Keratinocyte (primary cell): Measurements from ENCODE around the gene VPS18. TPM values are rescaled to one million over a fixed set of nuclear protein-coding genes. Genes with fewer than 3 reads are reported as not detected.
A peak's percentile ranks its signal among the peaks of the same experiment; 100 is the strongest.

Experiments
- DNase-seq: peaks from one replicate; pipeline ENCODE4 v3.0.0-alpha.2; 2011; ENCODE audit warnings: low read depth, missing footprints, low spot score
- FAIRE-seq: peaks from 2 replicates; lab custom pipeline; 2011; peaks lifted over from hg19 to GRCh38; lab: Jason Lieb, UNC
- H2AFZ ChIP-seq: 2 replicates; pipeline ENCODE4 v1.6.0; 2012; ENCODE audit warnings: low read length, control low read depth, inconsistent platforms; ENCODE audit not compliant: control insufficient read depth
- H3K27ac ChIP-seq: 2 replicates; pipeline ENCODE4 v1.5.1; 2011; ENCODE audit warnings: low read length; ENCODE audit not compliant: control insufficient read depth, insufficient read depth
- H3K27me3 ChIP-seq: 3 replicates; pipeline ENCODE4 v1.6.0; 2011; ENCODE audit warnings: low read length; ENCODE audit not compliant: control insufficient read depth, insufficient read depth; ENCODE audit errors: extremely low read depth
- H3K36me3 ChIP-seq, 2 experiments: 2 replicates in 1 of 2; 3 replicates in 1 of 2; pipeline ENCODE4 v1.5.1; 2011; ENCODE audit warnings: low read length in 2 of 2, mild to moderate bottlenecking in 1 of 2; ENCODE audit not compliant: control insufficient read depth in 2 of 2, insufficient read depth in 2 of 2; ENCODE audit errors: extremely low read depth in 1 of 2
- H3K4me1 ChIP-seq: 3 replicates; pipeline ENCODE4 v1.5.1; 2011; ENCODE audit warnings: low read length; ENCODE audit not compliant: control insufficient read depth, insufficient read depth; ENCODE audit errors: extremely low read depth
- H3K4me2 ChIP-seq: 3 replicates; pipeline ENCODE4 v1.6.0; 2011; ENCODE audit warnings: low read depth, low read length; ENCODE audit not compliant: control insufficient read depth, insufficient read depth; ENCODE audit errors: extremely low read depth
- H3K4me3 ChIP-seq, 3 experiments: fragments of 200-600 bp in 1 of 3; sonication (generic) in 1 of 3; 2 replicates in 2 of 3; 3 replicates in 1 of 3; pipeline ENCODE4 v1.5.1; 2011 to 2016; ENCODE audit warnings: low read length in 3 of 3, mild to moderate bottlenecking in 3 of 3, control low read depth in 2 of 3, inconsistent platforms in 1 of 3, low read depth in 1 of 3, mixed read lengths in 1 of 3, mixed run types in 1 of 3, moderate library complexity in 1 of 3; ENCODE audit not compliant: control insufficient read depth in 2 of 3, insufficient read depth in 2 of 3; ENCODE audit errors: extremely low read depth in 1 of 3
- H3K79me2 ChIP-seq: 2 replicates; pipeline ENCODE4 v1.6.0; 2012; ENCODE audit warnings: low read length; ENCODE audit not compliant: control insufficient read depth, insufficient read depth
- H3K9ac ChIP-seq: 3 replicates; pipeline ENCODE4 v1.6.0; 2011; ENCODE audit warnings: low read length; ENCODE audit not compliant: control insufficient read depth, insufficient read depth; ENCODE audit errors: extremely low read depth
- H3K9me1 ChIP-seq: 3 replicates; pipeline ENCODE4 v1.6.0; 2011; ENCODE audit warnings: low read length; ENCODE audit not compliant: control insufficient read depth, insufficient read depth; ENCODE audit errors: extremely low read depth
- H3K9me3 ChIP-seq: 2 replicates; pipeline ENCODE4 v1.5.1; 2012; ENCODE audit warnings: low read depth, low read length; ENCODE audit not compliant: control insufficient read depth
- H4K20me1 ChIP-seq: 3 replicates; pipeline ENCODE4 v1.6.0; 2011; ENCODE audit warnings: low read length; ENCODE audit not compliant: control insufficient read depth, insufficient read depth; ENCODE audit errors: extremely low read depth
- EZH2 ChIP-seq: IDR thresholded peaks from one replicate; pipeline ENCODE4 v1.6.1; 2012; ENCODE audit warnings: inconsistent platforms, mild to moderate bottlenecking, low read length, moderate library complexity
- dilution Hi-C: fragments of 300-500 bp; cut with MboI; formaldehyde crosslinking; loops from one replicate; pipeline ENCODE4 v1.7.0; 2020; ENCODE audit warnings: low sequenced_read_pairs; ENCODE audit not compliant: extremely low pct_ligation_motif_present
- polyA plus RNA-seq, 5 experiments: library from polyadenylated mRNA; depleted of rRNA in 3 of 5; stranded (reverse) in 3 of 5; stranded (forward) in 1 of 5; unstranded in 1 of 5; fragments of >200 nt; gene quantifications; 1 replicate in 1 of 5; 2 replicates in 3 of 5; 3 replicates in 1 of 5; pipeline versions ENCODE4 v1.2.1 to v1.2.3, GENCODE V29; 2011 to 2012; ENCODE audit warnings: missing spikeins in 2 of 5, low read depth in 1 of 5, low replicate concordance in 1 of 5
- TF ChIP-seq, protein P1 (sequence below), 3 experiments: IDR thresholded peaks in 1 of 3; conservative IDR thresholded peaks in 1 of 3; optimal IDR thresholded peaks in 1 of 3; 2 replicates in 2 of 3; 3 replicates in 1 of 3; pipeline versions ENCODE3 to v1.5.1; 2011; ENCODE audit warnings: low read length in 3 of 3, mild to moderate bottlenecking in 3 of 3, moderate library complexity in 2 of 3, control low read depth in 1 of 3, inconsistent platforms in 1 of 3; ENCODE audit not compliant: insufficient read depth in 2 of 3; ENCODE audit errors: extremely low read depth in 1 of 3

The VPS18 gene
- polyA plus RNA-seq, 1 donor (not counting 4 experiments of a cell fraction or from before 2014, with no cell fraction given) = 11.6 TPM

DNA sequence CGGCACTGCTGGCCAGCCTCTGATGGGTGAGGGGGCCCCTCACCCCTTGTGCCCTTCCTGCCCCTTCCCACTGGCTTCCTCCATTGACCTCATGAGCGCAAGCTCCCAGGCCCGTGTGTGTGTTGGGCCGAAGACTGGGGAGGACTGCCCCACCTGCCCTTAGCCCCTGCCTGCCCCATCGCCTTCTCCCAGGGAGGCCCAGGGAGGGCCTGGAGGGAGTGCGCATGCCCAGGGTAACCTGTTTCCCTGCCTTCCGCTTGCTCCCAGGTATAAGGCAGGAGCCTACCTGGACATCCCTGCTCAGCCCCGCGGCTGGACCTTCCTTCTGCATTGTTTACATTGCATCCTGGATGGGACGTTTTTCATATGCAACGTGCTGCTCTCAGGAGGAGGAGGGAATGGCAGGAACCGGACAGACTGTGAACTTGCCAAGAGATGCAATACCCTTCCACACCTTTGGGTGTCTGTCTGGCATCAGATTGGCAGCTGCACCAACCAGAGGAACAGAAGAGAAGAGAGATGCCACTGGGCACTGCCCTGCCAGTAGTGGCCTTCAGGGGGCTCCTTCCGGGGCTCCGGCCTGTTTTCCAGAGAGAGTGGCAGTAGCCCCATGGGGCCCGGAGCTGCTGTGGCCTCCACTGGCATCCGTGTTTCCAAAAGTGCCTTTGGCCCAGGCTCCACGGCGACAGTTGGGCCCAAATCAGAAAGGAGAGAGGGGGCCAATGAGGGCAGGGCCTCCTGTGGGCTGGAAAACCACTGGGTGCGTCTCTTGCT lies 43.7 kb downstream of the VPS18 start:
- peak; percentile 44 for FAIRE-seq
- H3K4me1 ChIP-seq = peaks cover 6% of the 10 kb centered on the region
- no peak for DNase-seq
- H4K20me1 ChIP-seq = no peaks in the 10 kb centered on the region
- no peak overlapping the region for H3K9ac ChIP-seq
- H3K9me1 ChIP-seq = no peaks in the 10 kb centered on the region
- no peak overlapping the region for H2AFZ ChIP-seq
- no peak overlapping the region for H3K27ac ChIP-seq
- H3K79me2 ChIP-seq = no peaks in the 10 kb centered on the region
- no peaks in the 10 kb centered on the region for H3K36me3 ChIP-seq
- peaks cover 19% of the 10 kb centered on the region for H3K27me3 ChIP-seq
- no peak overlapping the region for H3K4me2 ChIP-seq
- dilution Hi-C loops = no loop called here
- H3K9me3 ChIP-seq = no peaks in the 10 kb centered on the region
- no peak overlapping the region for H3K4me3 ChIP-seq
- TF ChIP-seq, protein P1, sequence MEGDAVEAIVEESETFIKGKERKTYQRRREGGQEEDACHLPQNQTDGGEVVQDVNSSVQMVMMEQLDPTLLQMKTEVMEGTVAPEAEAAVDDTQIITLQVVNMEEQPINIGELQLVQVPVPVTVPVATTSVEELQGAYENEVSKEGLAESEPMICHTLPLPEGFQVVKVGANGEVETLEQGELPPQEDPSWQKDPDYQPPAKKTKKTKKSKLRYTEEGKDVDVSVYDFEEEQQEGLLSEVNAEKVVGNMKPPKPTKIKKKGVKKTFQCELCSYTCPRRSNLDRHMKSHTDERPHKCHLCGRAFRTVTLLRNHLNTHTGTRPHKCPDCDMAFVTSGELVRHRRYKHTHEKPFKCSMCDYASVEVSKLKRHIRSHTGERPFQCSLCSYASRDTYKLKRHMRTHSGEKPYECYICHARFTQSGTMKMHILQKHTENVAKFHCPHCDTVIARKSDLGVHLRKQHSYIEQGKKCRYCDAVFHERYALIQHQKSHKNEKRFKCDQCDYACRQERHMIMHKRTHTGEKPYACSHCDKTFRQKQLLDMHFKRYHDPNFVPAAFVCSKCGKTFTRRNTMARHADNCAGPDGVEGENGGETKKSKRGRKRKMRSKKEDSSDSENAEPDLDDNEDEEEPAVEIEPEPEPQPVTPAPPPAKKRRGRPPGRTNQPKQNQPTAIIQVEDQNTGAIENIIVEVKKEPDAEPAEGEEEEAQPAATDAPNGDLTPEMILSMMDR (optimal IDR thresholded peaks at IDR 0.05 in 1 of 3, IDR thresholded peaks at IDR 0.05 in 1 of 3, conservative IDR thresholded peaks at IDR 0.05 in 1 of 3; ENCODE audit: extremely low read depth in 1 of 3, insufficient read depth in 2 of 3, low read length in 3 of 3) = peak; percentile 62 to 74 (median 64)
- no peak for TF ChIP-seq EZH2

DNA sequence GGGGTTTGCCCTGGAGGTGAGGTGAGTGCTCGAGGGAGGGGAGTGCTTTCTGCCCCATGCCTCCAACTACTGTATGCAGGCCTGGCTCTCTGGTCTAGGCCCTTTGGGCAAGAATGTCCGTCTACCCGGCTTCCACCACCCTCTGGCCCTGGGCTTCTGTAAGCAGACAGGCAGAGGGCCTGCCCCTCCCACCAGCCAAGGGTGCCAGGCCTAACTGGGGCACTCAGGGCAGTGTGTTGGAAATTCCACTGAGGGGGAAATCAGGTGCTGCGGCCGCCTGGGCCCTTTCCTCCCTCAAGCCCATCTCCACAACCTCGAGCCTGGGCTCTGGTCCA lies 44.3 kb downstream of the VPS18 start:
- Histone ChIP-seq H2AFZ (no peak overlapping the region), H3K27me3 (peaks cover 19% of the 10 kb centered on the region), H3K79me2 (no peaks in the 10 kb centered on the region), H3K9me1 (no peaks in the 10 kb centered on the region), H4K20me1 (no peaks in the 10 kb centered on the region), H3K27ac (no peak overlapping the region), H3K4me2 (no peak overlapping the region), H3K36me3 (no peaks in the 10 kb centered on the region), H3K4me3 (no peak overlapping the region), H3K4me1 (peaks cover 6% of the 10 kb centered on the region), H3K9me3 (no peaks in the 10 kb centered on the region), H3K9ac (no peak overlapping the region)
- no peak for TF ChIP-seq EZH2
- TF ChIP-seq, protein P1 (optimal IDR thresholded peaks at IDR 0.05 in 1 of 3, IDR thresholded peaks at IDR 0.05 in 1 of 3, conservative IDR thresholded peaks at IDR 0.05 in 1 of 3; ENCODE audit: extremely low read depth in 1 of 3, insufficient read depth in 2 of 3, low read length in 3 of 3) = no peak
- no peak for FAIRE-seq
- DNase-seq = no peak
- dilution Hi-C loops = no loop called here
